Measurements from ENCODE around the gene RASGEF1C.

DNA sequence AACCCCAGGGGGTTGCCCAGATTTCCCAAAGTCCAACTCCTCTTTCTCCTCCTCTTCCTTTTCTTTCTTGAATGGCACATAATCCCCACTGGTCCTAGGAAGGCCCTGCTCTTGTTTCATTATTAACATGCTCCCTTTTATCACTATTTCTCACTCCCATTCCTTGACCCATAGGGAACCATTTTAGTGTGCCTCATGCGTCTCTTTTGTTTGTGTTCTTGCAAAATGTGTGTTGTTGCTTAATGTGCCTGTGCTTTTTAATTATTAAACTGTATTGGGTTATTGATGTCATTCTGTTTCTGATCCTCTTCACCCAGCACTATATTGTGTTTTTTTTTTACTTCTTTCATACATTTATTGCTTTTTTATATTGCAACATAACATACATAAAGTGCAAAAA lies 133.3 kb downstream of the RASGEF1C start:
- TF ChIP-seq, protein P1, sequence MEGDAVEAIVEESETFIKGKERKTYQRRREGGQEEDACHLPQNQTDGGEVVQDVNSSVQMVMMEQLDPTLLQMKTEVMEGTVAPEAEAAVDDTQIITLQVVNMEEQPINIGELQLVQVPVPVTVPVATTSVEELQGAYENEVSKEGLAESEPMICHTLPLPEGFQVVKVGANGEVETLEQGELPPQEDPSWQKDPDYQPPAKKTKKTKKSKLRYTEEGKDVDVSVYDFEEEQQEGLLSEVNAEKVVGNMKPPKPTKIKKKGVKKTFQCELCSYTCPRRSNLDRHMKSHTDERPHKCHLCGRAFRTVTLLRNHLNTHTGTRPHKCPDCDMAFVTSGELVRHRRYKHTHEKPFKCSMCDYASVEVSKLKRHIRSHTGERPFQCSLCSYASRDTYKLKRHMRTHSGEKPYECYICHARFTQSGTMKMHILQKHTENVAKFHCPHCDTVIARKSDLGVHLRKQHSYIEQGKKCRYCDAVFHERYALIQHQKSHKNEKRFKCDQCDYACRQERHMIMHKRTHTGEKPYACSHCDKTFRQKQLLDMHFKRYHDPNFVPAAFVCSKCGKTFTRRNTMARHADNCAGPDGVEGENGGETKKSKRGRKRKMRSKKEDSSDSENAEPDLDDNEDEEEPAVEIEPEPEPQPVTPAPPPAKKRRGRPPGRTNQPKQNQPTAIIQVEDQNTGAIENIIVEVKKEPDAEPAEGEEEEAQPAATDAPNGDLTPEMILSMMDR (IDR thresholded peaks at IDR 0.05): no peak
- no peak for TF ChIP-seq POLR2A (IDR thresholded peaks at IDR 0.05)

Measured in Peyer's patch (tissue), 4 donors.